UCSD-AML1 (cell line): Measurements from ENCODE around the gene ZNF221.

Experiments
- DNase-seq: peaks from one replicate; lab custom pipeline; 2025; ENCODE audit not compliant: unreplicated experiment; lab: John Stamatoyannopoulos, UW

The ZNF221 gene

DNA sequence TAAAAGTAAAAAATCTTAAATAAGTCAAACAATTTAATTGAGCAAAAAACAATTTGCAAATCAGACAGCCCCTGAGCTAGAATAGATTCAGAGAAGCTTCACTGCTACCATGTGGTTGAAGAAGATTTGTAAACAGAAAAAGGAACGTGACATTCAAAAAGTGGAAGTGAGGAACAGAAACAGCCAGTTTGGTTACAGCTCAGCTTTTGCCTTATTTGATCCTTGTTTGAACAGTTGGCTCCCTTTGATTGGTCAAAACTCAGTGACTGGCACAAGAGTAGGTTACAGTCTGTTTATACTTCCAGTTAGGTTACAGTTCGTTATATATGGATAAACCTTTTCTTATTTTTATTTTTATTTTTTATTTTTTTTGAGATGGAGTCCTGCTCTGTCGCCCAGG lies 5.8 kb downstream of the ZNF221 start:
- no peak for DNase-seq

DNA sequence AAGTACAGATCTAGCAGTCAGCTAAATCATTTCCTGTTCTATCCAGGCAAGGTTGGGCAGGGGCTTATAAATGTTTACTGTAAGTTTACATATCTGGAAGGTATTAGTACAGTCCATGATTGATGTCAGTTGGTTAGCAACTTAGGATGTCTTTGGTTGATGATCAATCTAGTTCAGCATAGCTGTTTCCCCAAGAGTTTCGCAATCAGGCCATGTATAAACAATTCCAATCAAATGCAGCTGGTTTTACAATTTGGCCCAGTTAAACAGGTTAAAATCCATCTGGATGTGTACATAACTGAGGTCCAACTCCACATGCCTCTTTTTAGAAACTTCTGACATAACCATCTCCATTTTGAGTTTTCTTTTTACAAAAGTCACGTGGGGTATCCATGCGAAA lies 6.9 kb downstream of the ZNF221 start:
- no peak for DNase-seq

DNA sequence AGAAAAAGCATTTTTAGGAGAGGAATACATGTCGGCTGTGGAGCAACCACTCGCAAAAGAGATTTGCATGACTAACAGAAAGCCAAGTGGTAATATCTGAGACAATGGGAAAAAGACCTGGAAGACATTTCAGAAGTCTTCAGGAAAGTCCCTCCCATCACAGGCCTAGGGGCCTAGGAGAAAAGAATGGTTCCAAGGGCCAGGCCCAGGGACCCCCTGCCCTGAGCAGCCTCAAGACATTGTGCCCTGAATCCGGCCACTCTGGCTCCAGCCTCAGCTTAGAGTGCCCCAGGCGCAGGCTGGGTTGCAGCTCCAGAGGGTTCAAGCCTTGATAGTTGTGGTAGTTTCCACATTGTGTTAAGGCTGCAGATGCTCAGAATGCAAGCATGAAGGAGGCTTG lies 9.4 kb downstream of the ZNF221 start:
- DNase-seq, result no peak

DNA sequence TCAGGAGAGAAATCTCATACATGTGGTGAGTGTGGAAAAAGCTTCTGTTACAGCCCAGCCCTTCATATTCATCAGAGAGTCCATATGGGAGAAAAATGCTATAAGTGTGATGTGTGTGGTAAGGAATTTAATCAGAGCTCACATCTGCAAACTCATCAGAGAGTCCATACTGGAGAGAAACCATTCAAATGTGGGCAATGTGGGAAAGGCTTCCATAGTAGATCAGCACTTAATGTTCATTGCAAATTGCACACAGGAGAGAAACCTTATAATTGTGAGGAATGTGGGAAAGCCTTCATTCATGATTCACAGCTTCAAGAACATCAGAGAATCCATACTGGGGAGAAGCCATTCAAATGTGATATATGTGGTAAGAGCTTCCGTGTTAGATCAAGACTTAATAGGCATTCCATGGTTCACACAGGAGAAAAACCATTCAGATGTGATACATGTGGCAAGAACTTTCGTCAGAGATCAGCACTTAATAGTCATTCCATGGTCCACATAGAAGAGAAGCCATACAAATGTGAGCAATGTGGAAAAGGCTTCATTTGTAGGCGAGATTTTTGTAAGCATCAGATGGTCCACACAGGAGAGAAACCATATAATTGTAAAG lies 15.2 kb downstream of the ZNF221 start:
- no peak for DNase-seq

DNA sequence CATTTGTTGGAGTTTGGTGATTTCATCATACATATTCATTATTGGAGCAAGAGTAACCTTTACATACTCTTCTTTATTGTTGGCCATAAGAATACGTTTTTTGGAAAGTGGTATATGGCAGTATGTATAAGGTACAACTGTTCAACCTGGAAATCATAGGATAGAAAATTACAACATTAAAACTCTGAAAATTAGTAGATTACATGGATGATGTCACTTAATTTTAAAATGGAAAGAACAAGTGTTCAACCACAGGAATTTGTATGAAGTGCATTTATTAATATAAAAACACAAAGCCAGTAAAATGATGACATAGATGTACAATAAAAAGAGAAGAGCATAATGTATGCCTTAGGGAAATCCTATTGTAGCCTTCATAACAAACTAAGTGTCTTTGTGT lies 25.7 kb downstream of the ZNF221 start:
- DNase-seq, result no peak

DNA sequence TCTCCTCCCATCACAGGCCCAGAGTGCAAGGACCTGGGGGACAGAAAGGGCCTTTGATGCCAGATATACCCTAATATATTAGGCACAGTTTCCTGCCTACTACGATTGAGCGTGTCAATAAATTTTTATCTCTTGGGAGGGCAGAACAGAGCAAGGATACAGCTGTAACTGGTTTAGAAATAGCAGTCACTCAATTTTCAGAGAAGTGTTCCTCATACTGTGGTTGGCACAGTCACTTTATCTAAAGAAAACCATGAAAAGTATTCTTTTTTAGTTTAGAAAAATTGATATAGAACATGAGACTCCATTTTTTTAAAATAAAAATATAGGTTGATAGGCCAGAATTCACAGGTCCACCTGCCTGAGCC lies 32.5 kb downstream of the ZNF221 start:
- DNase-seq, result no peak

DNA sequence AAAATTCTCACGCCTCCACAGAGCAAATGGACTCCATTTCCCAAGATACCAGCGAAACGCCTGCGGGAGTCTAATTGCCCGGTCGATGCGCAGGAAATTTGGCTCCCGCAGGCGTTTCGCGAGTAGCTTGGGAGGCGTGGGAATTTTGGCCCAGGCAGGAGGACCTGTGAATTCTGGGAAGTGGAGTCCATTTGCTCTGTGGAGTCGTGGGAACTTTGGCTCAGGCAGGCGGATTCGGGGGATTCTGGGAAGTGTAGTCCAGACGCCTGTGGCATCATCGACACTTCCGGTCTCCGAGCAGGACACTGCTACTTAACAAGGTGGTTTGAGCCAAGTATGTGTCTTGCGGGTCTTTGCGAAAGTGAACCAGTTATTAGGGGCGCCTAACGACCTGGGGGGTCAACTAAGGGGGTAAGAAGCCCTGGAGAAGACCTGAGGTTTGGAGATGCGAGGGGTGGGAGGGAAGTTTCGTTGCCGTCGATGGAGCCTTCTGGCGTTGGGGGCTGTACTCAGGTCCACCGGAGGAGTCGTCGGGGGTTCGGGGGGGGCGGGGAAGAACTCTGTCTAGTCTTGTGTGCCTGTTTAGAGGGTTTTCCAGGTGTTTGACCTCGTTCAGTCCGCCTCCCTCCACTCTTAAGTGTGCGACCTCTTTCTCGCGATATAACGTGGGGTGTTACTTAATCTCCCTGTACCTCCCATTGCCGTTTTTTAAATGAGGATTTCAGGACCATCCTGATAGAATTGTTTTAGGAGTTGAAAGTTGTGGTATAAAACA lies 33.1 kb downstream of the ZNF221 start, which contains the start of gene ZNF155:
Gene ZNF155, plus strand, starts transcription at position 277 of the 775 bp plus-strand sequence. CDS start 4,356 bp downstream, outside the sequence.
- DNase-seq, result peak; percentile 91

DNA sequence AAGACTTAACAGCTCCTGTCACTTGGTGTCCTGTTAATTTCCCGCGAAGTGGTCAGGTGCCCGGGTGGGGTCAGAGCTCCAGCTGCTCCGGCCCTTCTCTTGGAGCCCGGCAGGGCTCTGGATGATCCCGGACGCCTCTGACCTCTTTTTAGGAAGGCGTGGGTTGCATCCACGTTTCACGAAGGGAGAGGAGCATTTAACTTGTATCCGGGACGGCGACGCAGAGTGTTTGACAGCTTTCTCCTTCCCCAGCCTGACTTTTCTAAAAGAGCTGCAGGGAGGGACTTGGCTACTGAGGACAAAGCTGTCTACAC lies 33.6 kb downstream of the ZNF221 start:
- peak; percentile 37 for DNase-seq

DNA sequence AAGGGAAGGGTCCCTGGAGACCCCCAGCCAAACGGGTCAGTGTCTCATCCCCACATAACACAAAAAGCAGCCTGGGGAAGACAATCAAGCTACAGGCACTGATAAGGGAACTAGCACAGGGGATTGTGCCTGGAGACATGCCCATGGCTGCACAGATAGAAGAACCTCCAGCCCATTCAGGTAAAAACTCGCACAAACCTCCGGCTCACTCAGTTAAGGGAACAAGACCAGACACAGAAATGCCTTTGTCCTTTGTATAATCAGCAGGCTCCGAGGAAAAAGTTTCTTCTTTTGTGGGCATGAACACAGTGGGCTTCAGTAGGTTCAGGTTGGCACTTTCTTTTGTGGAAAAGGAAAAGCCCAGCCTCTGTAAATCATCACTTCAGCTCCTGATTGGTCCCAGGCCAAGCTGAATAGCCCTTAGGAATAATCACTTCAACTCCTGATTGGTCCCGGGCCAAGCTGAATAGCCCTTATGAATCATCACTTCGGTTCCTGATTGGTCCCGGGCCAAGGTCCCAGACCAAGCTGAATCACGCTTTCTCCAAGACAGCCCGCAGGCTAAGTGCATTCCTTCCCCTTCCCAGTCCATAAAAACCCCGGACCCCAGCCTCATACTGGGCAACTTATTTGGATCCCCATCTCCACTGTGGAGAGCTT lies 46.7 kb downstream of the ZNF221 start:
- DNase-seq, result no peak

DNA sequence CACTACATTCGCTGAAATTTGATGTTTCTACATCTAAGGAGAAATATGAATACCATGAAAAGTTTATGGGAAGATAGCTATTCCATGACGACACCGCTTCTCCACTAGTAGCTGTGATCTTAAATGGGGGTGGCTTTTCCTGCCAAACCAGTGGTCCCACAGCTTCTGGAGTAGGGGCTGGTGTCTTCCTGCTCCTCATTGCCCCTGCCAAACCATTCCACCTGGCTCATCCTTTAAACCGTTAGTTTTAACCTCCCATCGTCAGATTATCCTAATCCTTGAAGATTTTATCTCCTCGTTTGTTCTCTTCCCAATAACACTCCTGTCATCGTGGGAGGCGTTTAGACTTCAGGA lies 51.2 kb downstream of the ZNF221 start:
- no peak for DNase-seq

DNA sequence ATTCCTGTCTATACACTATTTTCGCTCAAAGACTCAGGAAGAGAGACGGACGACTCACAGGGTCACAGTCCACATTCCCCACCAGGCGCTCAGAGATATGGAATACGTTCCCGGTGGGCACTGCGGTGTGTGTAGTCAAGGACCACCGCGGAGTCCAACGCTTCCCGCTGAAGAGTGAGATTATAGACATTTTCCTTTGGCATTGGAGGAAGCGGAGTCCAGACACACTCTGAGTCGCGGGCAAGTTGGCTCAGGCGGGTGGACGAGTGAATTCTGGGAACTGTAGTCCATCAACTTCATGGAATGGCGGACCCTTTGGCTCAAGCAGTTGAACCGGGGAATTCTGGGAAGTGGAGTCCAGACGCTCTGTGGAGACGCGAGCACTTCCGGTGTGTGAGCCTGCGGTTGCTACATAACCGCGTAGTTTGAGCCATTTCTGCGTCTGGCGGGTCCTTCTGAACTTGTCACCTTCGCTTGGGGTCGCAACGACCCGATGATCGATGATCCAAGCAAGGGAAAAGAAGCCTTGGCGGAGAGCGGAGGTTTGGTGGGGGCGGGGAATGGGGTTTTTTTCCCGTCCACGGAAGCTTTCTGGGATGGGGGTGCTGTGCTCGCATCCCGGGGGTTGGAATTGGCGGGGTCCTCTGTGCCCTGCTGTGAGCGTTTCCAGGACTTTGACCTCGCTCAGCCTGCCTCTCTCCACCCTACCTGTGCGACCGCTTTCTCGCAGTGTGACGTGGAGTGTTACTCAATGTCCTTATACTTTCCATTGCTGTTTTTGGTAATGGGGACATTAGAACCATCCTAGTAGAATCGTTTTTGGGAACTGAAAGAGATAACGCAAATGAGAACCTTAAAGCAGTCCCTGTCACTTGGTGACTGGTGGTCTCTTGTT lies 51.8 kb downstream of the ZNF221 start, which contains the start of gene ZNF230:
Gene ZNF230, plus strand, starts transcription at position 392 of the 895 bp plus-strand sequence. CDS start 4,122 bp downstream, outside the sequence.
- DNase-seq, result peak; percentile 88

DNA sequence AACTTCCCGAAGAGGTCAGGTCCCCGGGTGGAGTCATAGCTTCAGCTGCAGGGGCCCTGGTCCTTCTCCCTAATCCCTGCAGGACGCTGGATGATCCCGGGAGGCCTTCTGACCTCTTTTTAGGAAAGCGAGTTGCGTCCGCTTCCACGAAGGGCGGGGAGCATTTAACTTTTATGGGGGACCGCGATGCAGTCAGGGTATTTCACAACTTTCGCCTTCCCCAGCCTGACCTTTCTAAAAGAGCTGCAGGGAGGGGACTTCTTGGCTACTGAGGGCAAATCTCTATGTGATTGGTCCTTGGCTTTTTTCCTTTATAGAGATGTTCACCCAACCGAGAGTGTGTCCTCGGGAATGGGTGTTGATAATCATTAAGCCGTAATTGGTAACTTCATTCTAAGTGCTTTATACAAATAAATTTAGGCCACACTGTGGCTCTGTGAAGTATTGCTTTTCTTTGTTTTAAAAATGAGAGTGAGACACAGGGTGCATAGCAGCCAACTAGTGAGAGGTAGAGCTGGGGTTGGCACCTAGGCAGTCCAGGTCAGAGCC lies 52.5 kb downstream of the ZNF221 start:
- DNase-seq, result peak; percentile 21

DNA sequence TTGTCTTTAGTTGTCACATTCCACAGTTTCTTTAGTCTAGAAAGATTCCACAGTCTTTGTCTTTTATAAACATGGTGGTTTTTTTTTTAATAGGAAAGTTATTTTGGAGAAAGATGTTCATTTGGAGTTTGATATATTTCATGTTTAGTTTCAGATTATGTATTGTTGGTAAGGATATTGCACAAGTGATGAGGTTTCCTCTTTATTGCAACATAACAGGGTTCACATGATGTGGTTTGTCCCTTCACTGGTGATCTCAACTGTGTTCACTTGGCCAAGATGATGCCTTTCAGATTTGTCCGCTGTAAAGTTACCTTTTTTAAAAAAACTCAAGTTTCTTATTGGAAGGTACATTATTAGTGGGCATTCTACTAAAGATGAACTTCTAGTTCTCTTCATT lies 54.9 kb downstream of the ZNF221 start:
- DNase-seq, result no peak

DNA sequence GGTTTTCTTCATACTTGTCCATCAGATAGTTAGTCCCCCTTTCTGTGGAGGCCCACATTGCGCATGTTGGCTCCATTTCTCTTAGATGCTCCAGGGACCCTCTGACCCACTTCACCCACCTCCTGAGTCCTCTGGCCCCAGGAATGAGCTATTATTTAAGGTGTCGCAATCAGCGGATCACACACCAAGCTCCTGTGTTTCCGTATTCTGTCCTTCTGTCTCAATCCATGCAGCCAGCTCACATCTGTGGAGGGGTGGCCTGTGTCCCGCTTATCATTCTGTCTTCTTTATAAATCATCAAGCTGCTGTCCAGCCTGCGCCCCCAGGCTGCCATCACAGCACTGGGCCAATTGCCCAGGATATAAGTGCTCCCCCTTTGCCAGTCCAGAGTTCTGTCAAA lies 56.4 kb downstream of the ZNF221 start:
- no peak for DNase-seq

DNA sequence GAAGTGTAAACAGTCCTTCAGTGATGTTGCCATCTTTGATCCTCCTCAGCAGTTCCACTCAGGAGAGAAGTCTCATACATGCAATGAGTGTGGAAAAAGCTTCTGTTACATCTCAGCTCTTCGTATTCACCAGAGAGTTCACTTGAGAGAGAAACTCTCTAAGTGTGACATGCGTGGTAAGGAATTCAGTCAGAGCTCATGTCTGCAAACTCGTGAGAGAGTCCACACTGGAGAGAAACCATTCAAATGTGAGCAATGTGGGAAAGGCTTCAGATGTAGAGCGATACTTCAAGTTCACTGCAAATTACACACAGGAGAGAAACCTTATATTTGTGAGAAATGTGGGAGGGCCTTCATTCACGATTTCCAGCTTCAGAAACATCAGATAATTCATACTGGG lies 59.4 kb downstream of the ZNF221 start:
- DNase-seq, result no peak
